HG02678 (cell line): ENCODE results near the gene CAPN3.

Experiments used
- ATAC-seq: cut with Tn5 transposase; IDR thresholded peaks from one replicate; pipeline ENCODE4 v1.9.1; 2021; ENCODE audit warnings: mild to moderate bottlenecking, moderate library complexity; ENCODE audit not compliant: unreplicated experiment

The CAPN3 gene

DNA sequence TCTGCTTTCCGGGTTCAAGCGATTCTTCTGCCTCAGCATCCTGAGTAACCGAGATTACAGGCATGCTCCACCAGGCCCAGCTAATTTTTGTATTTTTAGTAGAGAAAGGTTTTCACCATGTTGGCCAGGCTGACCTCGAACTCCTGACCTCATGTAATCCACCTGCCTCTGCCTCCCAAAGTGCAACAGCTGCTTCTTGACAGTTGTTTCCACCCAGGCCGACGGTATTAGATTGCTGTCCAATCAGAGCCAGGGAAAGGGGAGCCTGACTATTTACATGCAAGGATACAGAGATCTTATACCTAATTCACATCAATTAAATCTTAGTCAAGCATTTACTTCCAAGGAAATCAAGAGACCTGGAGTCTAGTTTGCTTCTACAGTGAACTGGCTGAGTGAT, 4.0 kb upstream of the CAPN3 start:
- no peak for ATAC-seq

DNA sequence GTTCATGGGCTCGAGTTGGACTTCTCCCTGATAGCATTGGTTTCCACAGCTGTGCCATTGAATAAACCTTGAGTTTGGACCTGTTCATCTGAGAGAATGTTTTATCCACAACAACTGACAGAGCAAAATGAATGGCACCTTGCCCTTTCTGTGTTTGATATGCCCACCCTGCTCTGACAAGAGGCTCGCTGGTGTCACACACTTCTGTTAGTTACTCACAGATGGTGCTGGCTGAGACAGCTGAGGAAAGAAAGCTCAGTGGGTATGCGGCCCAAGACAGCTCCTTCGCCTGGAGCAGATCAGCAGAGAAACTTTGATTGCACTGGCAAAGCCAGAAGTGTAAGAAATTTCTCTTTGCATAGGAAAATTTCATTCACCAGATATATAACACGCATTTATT, 2.5 kb upstream of the CAPN3 start:
- no peak for ATAC-seq

DNA sequence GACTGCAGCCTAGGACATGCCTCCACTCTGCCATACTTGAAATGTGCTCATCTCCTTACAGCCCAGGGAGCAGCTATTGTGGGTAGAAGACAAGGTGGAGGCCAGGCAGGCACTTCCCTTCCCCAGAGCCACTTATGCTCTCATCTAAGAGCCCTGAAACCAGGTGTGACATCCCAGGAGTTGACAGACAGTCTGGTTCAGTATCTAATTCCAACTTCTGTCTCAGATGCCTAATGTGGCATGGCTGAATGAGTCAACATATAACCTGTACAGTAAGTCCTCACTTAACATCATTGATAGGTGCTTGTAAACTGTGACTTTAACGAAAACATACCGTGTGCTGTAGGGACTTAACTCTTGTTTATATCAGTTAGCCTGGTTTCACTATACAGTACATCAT, 1.2 kb upstream of the CAPN3 start:
- no peak for ATAC-seq

DNA sequence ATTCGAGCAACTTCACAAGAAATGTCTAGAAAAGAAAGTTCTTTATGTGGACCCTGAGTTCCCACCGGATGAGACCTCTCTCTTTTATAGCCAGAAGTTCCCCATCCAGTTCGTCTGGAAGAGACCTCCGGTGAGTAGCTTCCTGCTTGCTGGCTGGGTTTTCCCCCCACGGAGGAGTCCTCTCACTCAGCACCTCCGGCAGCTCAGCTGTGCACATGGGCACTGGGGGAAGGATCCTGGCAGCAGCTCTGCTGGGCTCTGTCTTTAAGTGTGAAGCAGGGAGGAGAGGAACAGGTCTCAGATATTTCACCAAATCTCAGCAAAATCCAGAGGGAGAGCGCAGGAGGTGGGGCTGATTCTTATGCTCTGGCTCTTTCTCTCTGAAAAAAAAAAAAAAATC, 684 bp downstream of the CAPN3 start:
- no peak for ATAC-seq

DNA sequence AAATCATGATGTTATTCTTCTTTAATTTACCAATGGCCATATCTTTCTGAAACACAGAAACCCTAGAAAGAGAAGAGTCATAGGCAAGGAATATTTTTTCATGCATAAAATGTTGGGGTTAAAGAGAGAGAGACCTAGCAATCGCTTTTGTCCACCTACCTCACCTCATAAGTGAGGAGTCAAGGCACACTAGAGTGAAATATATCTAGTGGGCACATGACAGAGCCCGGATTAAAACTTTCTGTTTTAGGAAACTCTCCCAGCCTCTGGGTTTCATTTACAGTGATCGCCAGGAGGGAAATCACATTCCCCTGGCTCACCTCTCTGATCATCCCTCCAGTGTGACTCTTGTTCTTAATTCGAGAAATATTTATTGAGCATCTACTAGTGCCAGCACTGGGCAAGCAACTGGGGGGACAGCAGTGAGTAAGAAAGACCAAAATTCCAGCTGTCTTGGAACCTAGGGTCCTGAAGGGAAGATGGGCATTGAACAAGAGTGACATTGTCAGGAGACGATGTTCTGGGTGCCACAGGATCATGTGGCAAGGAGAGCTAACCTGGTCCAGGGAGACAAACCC, 1.3 kb downstream of the CAPN3 start:
- ATAC-seq: no peak

DNA sequence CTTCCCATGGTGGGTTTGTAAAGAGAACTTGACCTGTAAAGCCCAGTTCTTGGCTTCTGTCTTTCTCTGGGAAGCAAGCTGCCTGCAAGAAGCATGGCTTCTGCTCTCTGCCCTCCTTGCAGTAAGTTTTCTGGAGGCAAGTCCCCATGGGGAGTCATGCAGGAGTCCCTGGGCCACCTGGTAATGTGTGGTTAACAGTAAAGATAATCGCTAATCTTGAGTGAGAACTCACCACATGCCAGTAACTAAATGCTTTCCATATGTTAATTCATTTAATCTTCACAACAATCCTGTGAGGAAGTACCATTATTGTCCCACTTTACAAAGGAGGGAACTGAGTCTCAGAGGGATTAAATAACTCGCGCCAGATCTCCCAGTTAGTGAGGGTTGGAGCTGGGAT, 4.2 kb downstream of the CAPN3 start:
- ATAC-seq: no peak

DNA sequence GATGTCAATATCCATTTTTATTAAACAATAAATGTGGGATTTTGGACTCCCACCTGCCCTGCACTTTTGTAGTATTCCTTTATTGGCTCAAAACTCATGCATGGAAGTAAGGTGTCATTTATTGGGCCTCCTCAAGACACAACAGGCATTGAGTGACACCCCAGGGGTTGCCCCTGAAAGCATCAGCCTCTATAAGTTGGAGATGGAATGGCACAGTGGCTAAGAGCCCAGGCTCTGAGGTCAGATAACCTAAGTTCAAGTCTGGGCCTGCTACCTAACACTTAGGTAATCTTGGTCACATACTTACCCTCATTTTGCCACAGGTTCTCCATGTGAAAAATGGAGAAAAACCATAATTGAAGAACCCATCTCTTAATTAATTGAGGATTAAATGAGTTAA, 4.6 kb downstream of the CAPN3 start:
- ATAC-seq: no peak

DNA sequence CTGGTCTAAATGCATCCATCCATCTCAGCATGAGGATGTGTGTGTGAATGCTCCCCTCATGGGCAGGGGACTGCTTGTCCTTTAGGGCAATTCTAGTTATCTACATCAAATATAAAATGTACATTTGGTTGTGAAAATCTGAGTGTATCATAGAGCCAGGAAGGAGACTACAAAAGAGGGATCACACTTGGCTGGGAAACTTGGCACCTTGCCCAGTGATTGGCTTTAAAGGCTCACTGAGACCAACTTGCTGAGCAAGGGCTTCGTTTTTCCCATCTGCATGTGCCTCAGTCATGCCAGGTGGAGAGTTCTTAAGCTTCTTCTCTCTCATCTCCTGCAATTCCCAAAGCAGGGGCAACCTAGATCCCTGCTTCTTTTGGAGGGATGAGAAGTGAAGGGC, 5.2 kb downstream of the CAPN3 start:
- no peak for ATAC-seq

DNA sequence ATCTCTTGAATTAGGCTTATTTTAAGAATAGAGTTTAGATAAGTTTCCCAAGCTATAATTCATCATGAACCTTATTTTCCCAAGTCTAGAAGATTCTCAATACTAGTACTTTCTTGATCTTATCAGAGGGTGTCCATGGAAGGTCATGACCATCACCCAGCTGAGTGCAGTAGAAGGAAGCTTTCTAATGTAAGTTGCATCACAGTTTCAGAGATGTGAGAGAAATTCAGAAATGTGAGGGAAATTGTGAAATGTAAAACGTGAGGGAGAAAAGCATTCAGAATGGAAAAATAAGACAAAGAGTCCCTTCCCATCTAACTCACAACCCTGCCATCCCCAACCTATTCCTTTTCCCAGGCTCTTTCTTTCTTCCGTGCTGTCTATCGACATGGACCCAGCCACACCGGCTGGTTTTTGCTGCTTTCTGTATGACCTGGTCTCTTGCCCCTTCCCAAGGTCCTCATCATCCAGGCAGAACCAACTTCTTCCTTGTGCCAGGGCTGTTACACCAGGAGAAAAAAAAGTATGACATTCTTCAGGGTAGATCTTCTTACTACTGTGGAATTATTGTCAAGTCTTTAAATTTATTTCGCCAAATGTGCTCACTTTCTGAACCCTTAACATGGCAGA, 6.7 kb downstream of the CAPN3 start:
- ATAC-seq: no peak

DNA sequence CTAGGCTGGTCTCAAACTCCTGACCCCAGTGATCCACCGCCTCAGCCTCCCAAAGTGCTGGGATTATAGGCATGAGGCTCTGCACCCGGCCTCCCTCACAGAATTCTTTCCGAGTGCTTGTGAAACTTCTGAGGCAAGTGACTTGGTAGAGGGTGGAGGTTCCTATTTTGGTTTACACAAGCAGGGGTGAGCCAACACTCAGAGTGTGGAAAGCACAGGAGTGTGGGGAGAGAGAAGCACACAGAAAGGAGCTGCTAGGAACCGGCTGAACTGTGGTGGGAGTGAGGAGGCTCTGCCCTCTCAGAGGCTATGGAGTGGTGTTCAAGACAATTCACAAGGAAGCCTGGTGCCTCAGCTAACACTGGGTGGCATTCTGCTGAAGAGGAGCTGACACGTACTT, 7.7 kb downstream of the CAPN3 start:
- ATAC-seq: no peak

DNA sequence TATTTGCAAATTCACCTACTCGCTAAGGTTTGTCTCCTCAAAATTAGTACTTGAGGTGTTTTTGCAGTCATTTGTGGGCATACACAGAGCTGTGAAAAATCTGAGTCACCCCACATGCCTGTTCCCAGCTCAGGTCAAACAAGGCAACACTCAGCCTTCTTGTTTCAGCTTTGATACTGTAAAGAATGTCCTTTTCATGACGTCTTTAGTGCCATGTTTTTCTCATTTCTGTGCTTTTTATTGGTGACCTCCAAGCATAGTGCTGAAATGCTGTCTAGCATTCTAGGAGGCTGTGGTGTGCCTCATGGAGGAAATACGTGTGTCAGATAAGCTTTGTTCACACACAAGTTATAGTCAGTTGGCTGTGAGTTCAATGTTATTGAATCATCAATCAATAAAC, 8.8 kb downstream of the CAPN3 start:
- ATAC-seq: no peak

DNA sequence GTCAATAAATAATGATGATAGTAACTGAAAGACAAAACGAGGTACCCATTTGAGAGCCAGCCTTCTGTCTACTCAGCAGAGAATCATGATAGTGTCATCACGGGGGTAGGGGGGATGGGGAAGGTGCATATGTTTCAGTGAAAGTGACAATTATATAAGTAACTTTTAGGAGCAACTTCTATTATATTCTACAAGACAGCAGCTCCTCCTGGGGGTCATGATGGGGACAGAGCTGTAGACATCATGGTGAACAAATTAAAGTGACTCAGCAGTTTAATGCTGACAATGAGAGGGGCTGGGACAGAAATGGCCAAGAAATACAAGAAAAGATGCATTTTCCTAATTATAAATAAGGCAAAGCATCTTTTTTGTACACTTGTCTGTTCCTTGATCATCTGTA, 11.8 kb downstream of the CAPN3 start:
- no peak for ATAC-seq

DNA sequence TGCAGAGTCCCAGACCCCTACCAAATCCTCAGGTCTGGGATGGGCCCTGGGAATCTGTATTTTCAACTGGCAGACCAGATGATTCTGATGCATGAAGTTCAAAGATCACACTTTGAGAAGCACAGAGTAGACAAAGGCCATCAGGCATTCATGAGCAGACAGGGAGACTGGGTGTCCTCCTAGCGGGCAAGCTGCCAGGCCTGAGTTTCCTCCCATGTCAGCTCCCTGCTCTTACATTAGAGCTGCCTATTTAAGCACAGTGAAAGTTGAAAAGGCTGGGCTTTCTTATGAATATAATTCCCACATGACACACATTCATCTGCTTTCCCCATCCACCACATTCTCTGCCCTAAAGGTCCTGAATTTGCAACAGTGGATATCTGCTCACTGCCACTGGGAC, 14.0 kb downstream of the CAPN3 start:
- no peak for ATAC-seq

DNA sequence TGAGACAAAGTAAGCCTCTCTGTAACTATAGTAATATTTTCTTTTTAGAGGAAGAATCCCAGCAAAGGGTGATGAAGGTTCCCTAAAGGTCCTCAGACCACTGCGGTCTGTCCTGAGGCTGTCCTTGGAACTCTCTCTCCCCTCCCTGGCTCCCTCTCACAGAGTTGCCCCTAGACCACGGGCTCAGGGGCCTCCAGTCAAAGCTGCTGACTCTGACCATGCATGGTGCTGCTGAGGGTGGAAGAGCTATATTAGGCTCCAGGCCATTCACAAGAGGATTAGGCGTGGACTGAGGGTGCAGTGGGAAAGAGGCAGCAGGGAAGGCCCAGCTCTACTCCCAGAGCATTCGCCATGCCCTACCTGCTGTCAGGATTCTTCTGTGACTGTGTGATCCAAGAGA, 14.6 kb downstream of the CAPN3 start:
- ATAC-seq: no peak

DNA sequence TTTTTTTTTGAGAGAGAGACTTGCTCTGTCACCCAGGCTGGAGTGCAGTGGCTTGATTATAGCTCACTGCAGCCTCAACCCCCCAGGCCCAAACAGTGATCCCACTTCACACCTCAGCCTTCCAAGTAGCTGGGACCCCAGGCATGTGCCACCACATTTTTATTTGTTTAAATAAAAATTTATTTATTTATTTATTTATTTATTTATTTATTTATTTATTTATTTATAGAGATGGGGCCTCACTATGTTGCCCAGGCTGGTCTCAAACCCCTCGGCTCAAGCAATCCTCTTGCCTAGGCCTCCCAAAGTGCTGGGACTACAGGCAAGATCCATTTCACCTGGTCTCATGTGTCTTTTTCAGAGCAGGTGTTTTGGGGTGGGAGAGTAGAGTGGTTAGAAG, 15.5 kb downstream of the CAPN3 start:
- ATAC-seq: no peak

DNA sequence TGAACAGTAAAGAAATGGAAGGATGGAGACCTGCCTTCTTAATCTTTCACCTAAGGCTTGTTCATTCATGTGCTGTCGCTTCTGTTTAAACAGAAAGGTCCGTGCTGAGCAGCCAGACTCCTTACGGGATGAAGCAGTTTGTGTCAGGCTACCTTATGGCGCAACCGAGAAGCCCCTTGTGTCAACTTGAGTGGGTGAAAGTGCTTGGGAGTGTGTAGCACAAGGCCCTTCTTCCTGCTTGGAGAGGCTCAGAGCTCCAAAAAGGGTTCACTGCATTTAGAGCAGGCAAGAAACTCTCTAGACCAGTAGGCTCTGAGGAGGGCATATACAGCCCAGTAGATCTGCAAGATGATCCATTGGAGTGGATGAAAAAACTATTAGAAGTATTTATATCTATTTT, 16.0 kb downstream of the CAPN3 start:
- ATAC-seq: no peak

DNA sequence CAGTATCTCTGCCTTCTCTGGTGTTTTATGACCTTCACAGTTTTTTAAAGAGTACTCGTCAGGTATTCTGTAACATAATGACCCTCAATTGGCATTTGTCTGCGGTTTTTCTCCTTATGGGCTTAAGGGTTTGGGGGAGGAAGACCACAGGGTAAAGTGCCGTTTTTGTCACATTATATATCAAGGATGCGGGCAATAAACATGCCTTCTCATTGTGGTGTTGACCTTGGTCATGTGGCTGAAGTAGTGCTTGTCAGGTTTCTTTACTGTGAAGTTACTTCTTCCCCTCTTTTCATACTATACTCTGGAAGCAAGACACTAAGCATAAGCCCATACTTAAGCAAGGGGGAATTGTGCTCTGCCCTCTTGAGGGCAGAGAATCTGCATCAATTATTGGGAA, 16.6 kb downstream of the CAPN3 start:
- ATAC-seq: no peak

DNA sequence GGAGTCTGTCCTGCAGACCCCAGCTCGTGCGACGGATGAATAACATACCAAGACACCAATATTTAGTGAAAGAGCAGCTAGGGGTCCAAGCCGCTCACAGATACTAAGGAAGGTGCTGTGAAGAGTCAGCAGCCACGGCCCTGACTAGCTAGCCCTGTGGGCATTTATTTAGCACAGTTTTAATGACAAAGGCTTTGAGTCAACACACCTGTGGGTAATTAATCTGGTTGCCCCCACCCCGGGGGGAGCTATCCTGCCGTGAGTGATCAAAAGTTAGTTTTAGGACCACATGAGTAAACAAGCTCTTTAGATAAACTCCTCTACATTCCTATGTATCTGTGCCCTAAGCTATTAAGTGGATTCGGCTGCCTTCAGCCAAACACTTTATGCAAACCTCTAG, 18.7 kb downstream of the CAPN3 start:
- ATAC-seq: no peak

DNA sequence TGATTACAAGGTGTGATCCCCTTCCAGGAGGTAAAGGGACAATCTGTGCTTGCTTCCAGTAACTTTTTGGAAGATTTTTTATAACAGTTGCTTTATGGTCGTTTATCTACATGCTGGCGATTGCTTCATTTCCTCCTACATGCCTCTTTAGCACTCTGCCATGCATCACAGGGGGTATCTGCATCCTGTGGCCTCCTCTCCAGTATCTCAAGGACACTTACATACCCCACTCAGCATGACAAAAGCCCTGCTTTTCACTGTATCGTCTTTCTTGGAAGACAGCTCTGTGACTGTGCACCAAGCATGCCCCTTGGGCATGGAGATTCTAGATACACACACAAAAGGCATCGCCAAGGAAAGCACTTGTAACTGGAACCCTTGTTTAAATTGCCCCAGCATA, 25.3 kb downstream of the CAPN3 start:
- no peak for ATAC-seq

DNA sequence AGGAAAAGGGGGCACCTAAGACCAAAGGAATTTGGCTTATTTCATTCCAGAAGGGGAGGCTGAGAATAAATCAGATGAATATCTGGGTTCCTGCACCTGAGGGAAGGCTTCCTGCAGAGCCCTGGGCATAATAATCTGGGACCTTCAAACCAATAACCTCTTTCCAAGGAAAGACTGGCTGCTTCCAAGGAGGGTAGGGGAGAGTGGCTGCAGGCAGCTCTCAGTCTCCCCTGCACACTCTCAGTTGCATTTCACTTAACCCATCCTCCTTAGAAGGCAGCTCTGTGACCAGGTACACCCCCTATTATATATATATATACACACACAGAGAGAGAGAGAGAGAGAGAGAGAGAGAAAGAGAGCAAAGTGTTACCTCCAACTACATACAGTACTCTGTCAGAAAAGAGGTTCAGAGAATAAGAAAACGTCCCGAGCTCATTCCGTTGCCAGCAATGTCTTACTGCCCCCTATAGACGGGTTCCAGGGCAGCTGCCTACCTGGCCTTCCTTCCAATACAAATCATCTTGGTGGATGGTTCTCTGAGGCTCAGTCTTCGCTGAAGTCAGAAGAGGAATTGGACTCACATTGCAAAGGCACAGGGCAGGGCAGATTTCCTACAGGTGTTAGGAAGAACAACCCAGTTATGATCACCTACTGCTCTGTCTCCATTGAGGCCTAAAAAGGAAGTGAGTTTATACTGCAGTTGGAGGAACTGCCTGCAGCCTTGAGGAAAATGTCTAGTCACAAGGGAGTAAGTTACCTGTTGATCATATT, 26.1 kb downstream of the CAPN3 start:
- no peak for ATAC-seq

DNA sequence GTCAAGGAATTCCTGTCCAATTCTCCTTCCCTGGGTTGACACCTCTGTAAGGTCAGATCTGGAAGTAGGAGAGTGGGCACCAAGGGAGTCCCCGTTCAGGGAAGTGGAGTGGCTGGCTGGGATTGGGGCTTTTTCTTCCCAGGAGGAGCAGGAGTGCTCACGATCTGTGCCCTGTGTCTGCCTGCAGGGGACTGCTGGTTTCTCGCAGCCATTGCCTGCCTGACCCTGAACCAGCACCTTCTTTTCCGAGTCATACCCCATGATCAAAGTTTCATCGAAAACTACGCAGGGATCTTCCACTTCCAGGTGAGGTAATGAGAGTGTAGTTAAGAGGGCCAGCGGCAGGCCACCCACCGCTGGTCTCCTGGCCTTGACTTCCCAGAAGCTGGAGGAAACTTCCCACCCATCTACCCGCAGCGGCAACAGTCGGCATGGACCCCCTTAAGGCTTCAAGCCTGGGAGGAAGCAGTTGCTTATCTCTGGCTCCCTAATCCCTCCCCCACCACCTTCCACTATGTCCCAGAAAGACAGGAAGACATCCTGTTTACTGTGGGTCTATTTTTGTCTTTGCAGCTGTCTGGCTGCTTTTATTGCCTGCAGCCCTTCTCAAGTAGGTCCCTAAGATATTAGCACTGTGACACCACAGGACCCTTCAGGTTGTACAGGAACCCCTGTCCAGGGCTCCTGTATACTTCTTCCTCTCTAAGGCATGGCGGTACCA, 26.8 kb downstream of the CAPN3 start:
- ATAC-seq: no peak

DNA sequence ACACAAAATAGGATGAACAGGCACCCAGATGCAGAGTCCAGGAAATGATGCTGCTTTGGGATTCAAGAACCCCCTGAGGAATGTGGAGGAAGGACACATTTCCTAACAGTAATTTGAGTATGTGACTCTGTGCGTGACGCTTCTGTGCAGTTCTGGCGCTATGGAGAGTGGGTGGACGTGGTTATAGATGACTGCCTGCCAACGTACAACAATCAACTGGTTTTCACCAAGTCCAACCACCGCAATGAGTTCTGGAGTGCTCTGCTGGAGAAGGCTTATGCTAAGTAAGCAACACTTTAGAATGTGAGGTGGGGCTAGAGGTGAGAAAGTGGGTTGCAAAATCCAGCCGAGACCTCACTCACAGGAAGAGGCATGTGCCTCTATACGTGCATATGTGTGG, 28.3 kb downstream of the CAPN3 start:
- ATAC-seq: no peak
